Activated T-helper 17 cell treated with anti-CD3 and anti-CD28 coated beads, Interleukin-2, amount 50 U/mL, for 72 hours (primary cell): Measurements from ENCODE around the gene HELT. TPM values are rescaled to one million over a fixed set of nuclear protein-coding genes. Genes with fewer than 3 reads are reported as not detected.

Source experiments
- ATAC-seq: fragments of 150-1000 bp; cut with Tn5 transposase; replicated peaks from 2 replicates; pipeline ENCODE4 v1.10.0; 2021; ENCODE audit warnings: mild to moderate bottlenecking, moderate library complexity
- H3K27ac Mint-ChIP-seq: one replicate; pipeline ENCODE4 v1.8.0; 2022; ENCODE audit warnings: mixed read lengths
- H3K27me3 Mint-ChIP-seq: one replicate; pipeline ENCODE4 v1.8.0; 2022; ENCODE audit warnings: mixed read lengths
- H3K36me3 Mint-ChIP-seq: one replicate; pipeline ENCODE4 v1.8.0; 2022; ENCODE audit warnings: low read depth, mild to moderate bottlenecking, mixed read lengths
- H3K4me1 Mint-ChIP-seq: one replicate; pipeline ENCODE4 v1.8.0; 2022; ENCODE audit warnings: mixed read lengths
- H3K4me3 Mint-ChIP-seq: one replicate; pipeline ENCODE4 v1.8.0; 2022; ENCODE audit warnings: mild to moderate bottlenecking, mixed read lengths
- H3K9me3 Mint-ChIP-seq: one replicate; pipeline ENCODE4 v1.8.0; 2022; ENCODE audit warnings: mixed read lengths
- total RNA-seq, 2 donors: library from RNA; stranded (reverse); gene quantifications; one replicate each; pipeline ENCODE4 v1.2.3, GENCODE V29; 2022

HELT gene
- total RNA-seq, 2 donors from 2014 or later, result not detected

DNA sequence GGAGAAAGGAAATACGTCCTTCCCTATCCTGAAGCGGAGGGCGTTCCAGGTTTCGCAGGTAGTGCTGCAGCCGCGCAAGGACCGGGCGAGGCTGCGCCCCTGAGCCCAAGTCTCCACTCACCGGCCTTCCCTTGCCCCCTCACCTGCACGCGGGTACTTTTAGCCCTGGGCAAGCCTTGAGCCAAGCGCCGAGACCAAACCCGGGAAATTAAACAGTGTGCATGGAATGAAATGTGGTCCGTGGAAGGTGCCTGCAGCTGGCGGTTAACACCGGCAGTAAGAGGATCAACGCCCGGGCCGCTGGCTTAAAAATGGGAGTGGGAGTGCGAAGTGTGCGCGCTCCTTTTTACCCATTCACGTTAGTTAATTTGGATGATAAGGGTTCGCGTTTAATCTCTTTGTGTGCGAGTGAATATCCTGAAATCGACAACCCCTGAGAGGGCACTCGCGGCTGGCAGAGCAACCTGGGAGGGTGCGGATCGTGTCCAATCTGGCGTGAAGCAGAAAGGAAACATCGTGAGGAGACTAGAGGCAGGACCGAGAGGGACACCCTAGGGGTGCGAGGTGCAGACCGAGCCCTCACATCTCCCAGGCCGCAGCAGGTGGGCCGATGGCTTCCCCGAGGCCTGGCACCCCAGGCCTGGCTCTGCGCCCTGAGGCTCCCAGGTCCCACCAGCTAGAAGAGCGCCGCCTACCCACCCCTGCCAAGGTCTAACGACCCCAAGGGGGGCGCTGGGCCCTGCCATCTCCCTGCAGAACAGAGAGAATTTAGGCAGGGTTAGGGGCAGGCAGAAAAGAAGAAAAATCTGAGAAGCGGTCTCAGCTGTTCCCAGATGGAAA is 2.0 kb upstream of the HELT start:
- Mint-ChIP-seq H3K36me3 (no peaks in the 10 kb centered on the region), H3K9me3 (no peaks in the 10 kb centered on the region), H3K27ac (no peak overlapping the region), H3K4me1 (no peaks in the 10 kb centered on the region), H3K27me3 (peaks cover 66% of the 10 kb centered on the region), H3K4me3 (no peak overlapping the region)
- no peak for ATAC-seq

DNA sequence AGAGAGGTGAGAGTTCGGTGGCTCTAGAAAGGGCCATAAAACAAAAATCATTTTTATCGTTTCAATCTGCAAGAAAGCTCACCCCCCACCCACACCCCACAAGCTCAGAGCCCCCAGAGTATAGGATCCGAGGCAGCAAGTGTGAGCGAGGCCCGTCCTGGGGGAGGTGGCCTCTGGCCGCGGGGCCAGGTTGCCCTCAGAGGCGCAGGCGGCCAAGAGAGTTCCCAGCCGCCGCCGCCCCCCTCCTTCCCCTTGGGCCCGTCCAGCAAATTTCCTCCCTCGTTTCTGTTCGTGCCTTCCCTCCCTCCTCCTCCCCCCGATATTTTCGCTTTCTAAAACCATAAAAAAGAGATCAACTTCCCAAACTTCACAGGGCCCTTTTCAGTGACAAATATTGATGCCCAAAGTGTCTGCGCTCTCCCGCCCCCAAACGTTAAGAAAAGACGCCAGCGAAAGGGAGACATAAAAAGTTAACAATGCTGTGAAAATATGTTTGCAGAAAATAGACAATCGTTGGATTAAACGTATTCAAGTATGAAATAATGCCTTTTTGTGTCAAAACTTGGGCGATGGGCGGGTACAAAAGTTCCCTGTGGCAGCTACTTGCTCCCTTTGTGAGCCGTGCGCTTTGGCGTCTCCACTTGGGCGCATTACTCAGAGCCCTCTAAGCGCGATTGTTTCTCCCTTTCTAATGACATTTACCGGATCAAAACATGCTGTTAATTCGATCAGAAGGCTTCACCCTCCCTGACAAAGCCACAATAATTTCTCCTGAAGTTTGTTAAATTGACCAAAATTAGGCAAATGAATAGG is 1.1 kb upstream of the HELT start:
- no peak for ATAC-seq
- no peaks in the 10 kb centered on the region for H3K36me3 Mint-ChIP-seq
- H3K4me3 Mint-ChIP-seq, result no peak overlapping the region
- no peaks in the 10 kb centered on the region for H3K9me3 Mint-ChIP-seq
- no peaks in the 10 kb centered on the region for H3K4me1 Mint-ChIP-seq
- H3K27ac Mint-ChIP-seq, result no peak overlapping the region
- peaks cover 62% of the 10 kb centered on the region for H3K27me3 Mint-ChIP-seq

DNA sequence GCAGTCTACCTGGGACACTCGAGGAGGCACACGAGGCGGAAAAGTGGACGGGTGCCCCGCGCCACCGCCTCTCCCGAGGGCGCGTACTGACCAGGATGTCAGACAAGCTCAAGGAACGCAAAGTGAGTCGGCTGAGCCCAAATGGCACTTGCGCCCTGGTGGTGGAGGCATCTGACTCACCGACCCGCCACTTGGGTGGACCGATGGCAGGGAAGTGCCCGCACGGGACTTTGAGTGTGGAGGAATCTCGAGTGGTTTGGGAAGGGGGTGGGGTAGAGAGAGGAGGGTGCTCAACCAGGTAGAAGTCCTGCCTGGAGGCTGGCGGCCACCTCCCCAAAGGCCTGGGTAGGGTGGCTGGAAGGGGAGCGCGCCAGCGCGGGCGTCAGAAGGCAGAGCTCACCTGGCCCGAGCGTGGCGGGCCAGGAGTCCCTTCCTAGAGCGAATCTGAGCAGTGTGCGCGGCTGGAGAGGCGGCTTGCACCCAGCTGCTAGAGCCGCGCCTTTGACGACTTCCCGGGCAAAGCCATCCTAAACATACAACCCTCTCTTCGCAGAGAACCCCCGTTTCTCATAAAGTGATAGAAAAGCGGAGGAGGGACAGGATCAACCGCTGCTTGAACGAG is 655 bp downstream of the HELT start:
- H3K27ac Mint-ChIP-seq, result no peak overlapping the region
- ATAC-seq, result no peak

DNA sequence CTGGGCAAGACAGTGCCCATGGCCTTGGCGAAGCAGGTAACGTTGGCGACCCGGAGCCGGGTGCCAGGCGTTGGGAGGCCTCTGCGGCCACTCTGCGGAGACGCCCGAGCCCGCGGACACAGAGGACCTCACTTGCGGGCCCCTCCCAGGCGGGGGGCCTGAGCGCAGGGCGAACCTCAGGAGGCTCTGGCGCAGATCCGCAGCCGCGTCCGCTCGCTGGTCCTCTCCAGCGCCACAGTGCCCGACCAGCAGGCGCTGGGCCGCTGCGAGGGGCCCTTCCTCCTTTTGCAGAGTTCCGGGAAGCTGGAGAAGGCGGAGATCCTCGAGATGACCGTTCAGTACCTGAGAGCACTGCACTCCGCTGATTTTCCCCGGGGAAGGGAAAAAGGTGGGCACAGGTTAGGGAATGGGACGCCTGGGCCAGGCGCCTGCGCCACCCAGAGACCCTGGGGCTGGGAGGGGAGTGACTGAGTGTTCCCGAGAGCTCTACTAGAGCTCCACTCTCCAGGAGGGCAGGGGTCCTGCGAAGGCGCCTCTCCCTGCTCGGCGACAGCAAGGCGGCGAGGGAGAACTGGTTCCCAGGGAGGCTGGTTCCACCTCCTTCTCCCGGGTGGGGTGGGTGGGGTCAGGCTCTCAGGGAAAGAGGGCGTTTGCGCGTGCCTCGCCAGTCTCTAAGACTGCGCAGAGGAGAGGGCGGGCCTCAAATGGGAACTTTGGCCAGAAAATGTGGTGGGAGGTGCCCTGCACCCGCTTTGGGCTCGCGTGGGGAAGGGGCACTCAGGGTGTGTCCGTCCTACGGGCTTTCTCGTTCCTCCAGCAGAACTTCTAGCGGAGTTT is 1.4 kb downstream of the HELT start:
- Mint-ChIP-seq H3K4me1 (no peaks in the 10 kb centered on the region), H3K4me3 (no peak overlapping the region), H3K36me3 (no peaks in the 10 kb centered on the region), H3K9me3 (no peaks in the 10 kb centered on the region), H3K27ac (no peak overlapping the region), H3K27me3 (peaks cover 61% of the 10 kb centered on the region)
- no peak for ATAC-seq

More for the DNA sequence above, 655 bp downstream of the HELT start:
- Mint-ChIP-seq H3K27me3 (peaks cover 64% of the 10 kb centered on the region), H3K9me3 (no peaks in the 10 kb centered on the region), H3K36me3 (no peaks in the 10 kb centered on the region), H3K4me3 (no peak overlapping the region), H3K4me1 (no peaks in the 10 kb centered on the region)

DNA sequence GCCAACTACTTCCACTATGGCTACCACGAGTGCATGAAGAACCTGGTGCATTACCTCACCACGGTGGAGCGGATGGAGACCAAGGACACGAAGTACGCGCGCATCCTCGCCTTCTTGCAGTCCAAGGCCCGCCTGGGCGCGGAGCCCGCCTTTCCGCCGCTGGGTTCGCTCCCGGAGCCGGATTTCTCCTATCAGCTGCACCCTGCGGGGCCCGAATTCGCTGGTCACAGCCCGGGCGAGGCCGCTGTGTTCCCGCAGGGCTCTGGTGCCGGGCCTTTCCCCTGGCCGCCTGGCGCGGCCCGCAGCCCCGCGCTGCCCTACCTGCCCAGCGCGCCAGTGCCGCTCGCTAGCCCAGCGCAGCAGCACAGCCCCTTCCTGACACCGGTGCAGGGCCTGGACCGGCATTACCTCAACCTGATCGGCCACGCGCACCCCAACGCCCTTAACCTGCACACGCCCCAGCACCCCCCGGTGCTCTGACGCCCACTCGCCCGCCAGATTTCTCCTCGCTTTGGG is 2.1 kb downstream of the HELT start:
- ATAC-seq, result no peak
- H3K27ac Mint-ChIP-seq, result no peak overlapping the region
- no peaks in the 10 kb centered on the region for H3K4me1 Mint-ChIP-seq
- H3K36me3 Mint-ChIP-seq, result no peaks in the 10 kb centered on the region
- no peak overlapping the region for H3K4me3 Mint-ChIP-seq
- peaks cover 61% of the 10 kb centered on the region for H3K27me3 Mint-ChIP-seq
- H3K9me3 Mint-ChIP-seq, result no peaks in the 10 kb centered on the region

DNA sequence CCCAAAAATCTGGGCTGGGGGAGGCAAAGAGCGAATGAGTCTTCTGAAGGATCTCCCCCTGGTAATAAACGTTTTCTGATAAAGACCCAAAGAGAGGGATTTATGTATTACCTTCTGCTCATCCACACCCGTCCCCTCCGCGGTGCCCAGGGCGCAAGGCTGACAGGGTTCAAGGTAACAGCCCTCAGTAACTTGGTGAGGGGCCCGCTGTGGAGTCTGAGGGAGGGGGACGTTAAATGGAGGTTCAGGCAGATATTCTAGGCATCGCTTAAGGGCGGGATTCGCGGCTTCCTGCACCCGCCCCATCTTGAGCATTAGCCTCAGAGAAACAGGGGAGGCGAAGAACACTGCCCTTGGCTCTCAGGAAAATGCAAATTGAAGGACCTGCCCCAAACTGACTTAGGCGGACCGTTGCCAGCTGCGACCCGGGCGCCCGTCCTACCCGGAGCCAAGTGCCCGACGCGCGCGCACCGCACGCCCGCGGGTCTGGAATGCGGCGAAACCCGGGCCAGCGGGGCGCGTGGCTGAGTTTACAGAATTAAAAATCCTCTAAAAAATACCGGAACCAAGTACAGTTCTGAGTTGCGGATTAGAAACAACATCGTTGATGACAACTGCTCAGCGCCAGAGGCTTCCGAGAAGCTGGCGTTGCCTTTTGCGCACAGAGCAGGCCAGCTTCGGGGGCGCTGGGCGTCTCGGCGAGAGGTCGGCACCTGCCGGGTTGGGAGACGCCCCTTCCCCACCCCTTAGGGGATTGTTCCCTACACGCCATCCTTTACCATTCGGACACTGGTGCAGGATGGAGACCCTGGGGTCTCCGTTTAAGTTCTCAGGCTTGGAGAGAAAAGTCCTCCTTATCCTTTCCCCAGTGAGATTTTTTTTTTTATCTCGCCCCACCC is 2.8 kb downstream of the HELT start:
- no peak overlapping the region for H3K27ac Mint-ChIP-seq
- no peaks in the 10 kb centered on the region for H3K9me3 Mint-ChIP-seq
- peaks cover 60% of the 10 kb centered on the region for H3K27me3 Mint-ChIP-seq
- H3K36me3 Mint-ChIP-seq, result no peaks in the 10 kb centered on the region
- no peak for ATAC-seq
- H3K4me1 Mint-ChIP-seq, result no peaks in the 10 kb centered on the region
- no peak overlapping the region for H3K4me3 Mint-ChIP-seq

DNA sequence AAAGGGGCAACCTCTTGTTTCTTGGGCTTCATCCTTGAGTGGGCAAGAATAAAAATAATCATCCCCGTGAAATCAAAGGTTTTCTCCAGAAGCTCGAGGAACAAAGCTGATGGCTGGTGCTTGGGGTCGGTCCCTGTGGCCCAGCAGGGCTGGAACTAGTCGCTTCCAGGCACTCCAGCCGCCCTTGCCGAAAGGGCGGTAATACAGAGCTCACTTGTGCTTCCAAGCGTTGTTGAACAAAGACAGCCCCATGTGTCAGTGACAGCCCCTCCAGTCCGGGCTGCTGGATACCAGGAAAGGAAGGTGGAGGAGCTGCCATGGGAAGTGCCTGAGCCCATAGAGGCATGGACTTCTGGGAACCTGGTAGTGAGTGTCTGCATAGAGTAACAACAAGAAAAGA is 5.2 kb downstream of the HELT start:
- no peak for ATAC-seq
- Mint-ChIP-seq H3K27me3 (peaks cover 47% of the 10 kb centered on the region), H3K9me3 (no peaks in the 10 kb centered on the region), H3K4me1 (no peaks in the 10 kb centered on the region), H3K36me3 (no peaks in the 10 kb centered on the region), H3K4me3 (no peak overlapping the region), H3K27ac (no peak overlapping the region)

DNA sequence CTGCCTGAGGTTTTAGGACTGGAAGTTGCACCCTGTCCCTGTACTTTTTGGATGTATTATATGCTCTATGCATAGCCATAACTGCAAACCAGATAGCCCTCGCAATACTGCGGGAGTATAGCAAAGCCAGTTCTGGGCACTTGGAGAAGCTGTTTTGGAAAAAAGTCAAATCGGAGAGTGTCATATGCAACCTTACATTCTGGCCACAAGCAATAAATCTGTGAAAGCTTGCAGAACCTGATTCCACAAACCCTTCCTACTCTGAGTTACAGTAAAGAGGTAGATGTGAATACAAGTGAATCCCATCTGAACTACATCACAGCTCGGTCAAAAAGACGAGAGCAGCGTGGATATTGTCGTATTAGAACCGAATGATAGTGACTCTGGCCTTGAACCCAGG is 10.3 kb downstream of the HELT start:
- no peaks in the 10 kb centered on the region for H3K36me3 Mint-ChIP-seq
- H3K27ac Mint-ChIP-seq, result no peak overlapping the region
- no peaks in the 10 kb centered on the region for H3K4me1 Mint-ChIP-seq
- no peak for ATAC-seq
- H3K27me3 Mint-ChIP-seq, result peaks cover 29% of the 10 kb centered on the region
- H3K9me3 Mint-ChIP-seq, result no peaks in the 10 kb centered on the region
- no peak overlapping the region for H3K4me3 Mint-ChIP-seq

DNA sequence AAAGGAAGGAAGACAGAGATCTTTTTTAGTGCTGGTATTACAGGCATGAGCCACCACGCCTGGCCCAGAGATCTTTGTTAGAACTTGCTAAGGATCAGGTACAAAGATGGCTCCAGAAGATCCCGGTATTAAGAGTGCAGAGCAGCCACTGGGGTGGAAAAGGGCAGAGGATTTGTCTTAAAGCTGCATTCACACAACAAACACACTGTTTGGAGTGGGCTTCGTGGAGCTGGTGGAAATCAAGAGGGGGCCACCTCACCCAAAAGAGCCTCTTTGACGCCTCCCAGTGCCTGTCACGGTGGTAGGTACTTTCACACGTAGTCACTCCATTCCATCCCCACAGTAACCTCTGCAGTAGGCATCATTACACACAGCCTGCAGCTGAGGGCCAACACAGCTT is 13.3 kb downstream of the HELT start:
- no peak for ATAC-seq
- Mint-ChIP-seq H3K9me3 (no peaks in the 10 kb centered on the region), H3K27me3 (peaks cover 10% of the 10 kb centered on the region), H3K4me1 (no peaks in the 10 kb centered on the region), H3K27ac (no peak overlapping the region), H3K36me3 (no peaks in the 10 kb centered on the region), H3K4me3 (no peak overlapping the region)

DNA sequence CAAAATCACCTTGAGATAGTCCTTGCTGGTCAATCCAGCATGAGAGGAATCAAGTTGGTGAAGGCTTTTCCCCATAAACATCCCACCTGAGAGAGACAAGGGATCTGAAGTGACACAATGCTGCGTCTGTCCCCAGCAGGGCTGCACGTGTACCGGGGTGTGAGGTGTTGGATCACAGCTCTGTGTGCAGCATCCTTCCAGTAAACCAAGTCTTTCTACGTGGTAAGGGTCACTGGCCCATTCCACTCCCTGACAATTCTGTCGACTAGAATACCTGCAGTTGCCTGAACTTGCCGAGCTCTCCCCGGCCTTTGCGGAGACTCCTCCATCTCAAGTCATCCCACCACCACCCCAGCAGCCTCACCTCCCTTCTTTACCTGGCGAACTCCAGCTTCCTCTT is 14.8 kb downstream of the HELT start:
- no peak for ATAC-seq
- Mint-ChIP-seq H3K9me3 (no peaks in the 10 kb centered on the region), H3K4me1 (no peaks in the 10 kb centered on the region), H3K27me3 (peaks cover 19% of the 10 kb centered on the region), H3K4me3 (no peak overlapping the region), H3K36me3 (no peaks in the 10 kb centered on the region), H3K27ac (no peak overlapping the region)

DNA sequence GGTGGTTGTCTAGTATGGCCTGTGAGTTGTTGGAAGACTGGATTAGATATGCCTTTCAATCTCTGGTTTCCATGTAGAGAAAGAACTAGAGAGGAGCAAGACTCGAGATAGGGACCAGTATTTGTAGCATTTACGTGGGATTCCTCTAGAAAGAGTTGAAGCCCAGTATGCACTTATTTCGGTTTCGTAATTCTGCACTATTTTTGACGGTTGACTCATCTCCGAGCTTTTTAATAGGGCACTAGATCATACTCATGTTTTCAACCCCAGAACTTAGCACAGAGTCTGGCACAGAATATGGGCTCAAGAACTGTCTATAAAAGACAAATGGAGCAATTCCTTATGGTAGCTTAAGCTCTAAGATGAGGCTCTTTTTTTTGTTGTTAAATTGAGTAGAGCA is 15.7 kb downstream of the HELT start:
- Mint-ChIP-seq H3K27me3 (peaks cover 19% of the 10 kb centered on the region), H3K4me3 (no peak overlapping the region), H3K27ac (no peak overlapping the region), H3K4me1 (no peaks in the 10 kb centered on the region), H3K9me3 (no peaks in the 10 kb centered on the region), H3K36me3 (no peaks in the 10 kb centered on the region)
- no peak for ATAC-seq

DNA sequence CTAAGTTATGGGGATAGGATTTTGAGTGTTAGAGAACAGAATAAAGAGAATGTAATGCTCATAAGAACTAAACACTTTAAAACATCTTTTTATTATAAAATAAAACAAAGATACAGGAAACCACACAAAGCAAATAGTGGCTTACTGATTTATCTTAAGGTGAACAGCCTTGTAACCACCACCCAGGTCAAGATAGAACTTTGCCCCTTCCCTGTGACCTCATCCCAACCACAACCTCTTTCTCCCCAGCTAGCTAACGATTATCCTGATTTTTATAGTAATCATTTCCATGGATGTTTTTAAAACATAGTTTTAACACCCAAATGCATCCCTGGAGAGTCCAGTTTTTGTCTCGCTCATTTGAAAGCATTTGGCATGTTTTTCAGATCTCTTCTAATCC is 17.0 kb downstream of the HELT start:
- H3K9me3 Mint-ChIP-seq, result no peaks in the 10 kb centered on the region
- no peaks in the 10 kb centered on the region for H3K36me3 Mint-ChIP-seq
- ATAC-seq, result no peak
- no peak overlapping the region for H3K4me3 Mint-ChIP-seq
- no peaks in the 10 kb centered on the region for H3K4me1 Mint-ChIP-seq
- H3K27ac Mint-ChIP-seq, result no peak overlapping the region
- peaks cover 17% of the 10 kb centered on the region for H3K27me3 Mint-ChIP-seq

DNA sequence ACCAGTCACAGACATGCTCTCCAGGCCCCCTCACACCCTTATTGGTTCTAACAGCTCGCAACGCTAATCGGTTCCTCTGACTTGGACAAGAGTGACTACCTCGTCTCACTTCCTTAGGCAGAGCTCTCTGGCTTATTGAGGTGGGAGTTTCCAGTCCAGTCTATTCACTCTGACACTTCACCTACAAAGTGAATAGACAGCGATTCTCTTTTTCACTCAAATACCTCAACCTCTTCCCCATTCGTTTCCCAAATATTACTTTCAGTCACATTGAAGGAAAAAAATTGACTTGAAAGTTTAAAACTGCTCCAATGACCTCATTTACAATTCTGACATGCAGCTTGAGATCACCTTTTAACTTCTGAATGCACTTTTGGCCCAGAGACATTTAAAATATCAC is 17.7 kb downstream of the HELT start:
- no peak overlapping the region for H3K4me3 Mint-ChIP-seq
- no peaks in the 10 kb centered on the region for H3K36me3 Mint-ChIP-seq
- no peak for ATAC-seq
- H3K27ac Mint-ChIP-seq, result no peak overlapping the region
- no peaks in the 10 kb centered on the region for H3K9me3 Mint-ChIP-seq
- no peaks in the 10 kb centered on the region for H3K4me1 Mint-ChIP-seq
- peaks cover 17% of the 10 kb centered on the region for H3K27me3 Mint-ChIP-seq
